Measurements from ENCODE around the gene TPSG1. TPM values are rescaled to one million over a fixed set of nuclear protein-coding genes. Genes with fewer than 3 reads are reported as not detected.

TPSG1 gene
- total RNA-seq, 1 experiment from 2014 or later = not detected

- Histone ChIP-seq H3K27ac (ENCODE audit: low read depth, low read length, poor library complexity, severe bottlenecking) (no peak overlapping the region), H3K9me3 (ENCODE audit: low read depth, low read length, poor library complexity, severe bottlenecking) (no peaks in the 10 kb centered on the region)
Observed at GRCh38 chr16:1198194-1198593, 26.9 kb downstream of the TPSG1 start.

DNA sequence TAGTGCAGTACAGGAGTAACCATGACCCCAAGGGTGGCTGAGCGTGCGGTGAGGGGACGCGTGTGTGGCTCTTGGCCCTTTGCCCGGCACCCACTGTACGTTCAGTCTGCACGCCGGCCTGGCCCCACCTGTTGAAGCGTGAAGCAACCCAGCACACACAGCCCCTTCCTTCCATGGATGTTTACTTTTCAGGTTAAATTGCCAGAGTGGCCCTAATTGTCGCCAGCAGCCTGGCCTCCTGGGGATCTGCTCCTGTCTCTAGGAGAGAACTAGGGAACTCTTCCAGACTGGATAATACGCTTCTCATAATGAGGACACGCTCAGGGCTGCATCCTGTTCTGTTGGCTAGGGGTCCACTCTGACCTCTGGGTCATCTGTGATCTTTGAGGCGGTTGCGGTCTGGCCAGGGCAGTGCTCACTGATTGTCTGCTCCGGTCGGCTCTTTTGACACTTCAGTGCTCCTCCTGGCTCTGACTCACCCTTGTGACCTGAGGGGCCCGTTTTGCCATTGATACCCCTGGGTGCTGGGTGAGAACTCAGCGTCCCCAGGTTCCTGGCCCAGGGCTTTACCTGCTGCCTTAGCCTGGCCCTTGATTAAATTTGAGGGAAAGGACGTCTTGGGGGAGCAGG, 27.7 kb downstream of the TPSG1 start:
- intact Hi-C loops (cut with micrococcal nuclease; ENCODE audit: unreplicated experiment) = no loop called here
- H3K27ac ChIP-seq (ENCODE audit: low read depth, low read length, poor library complexity, severe bottlenecking) = no peak overlapping the region
- ChIA-PET POLR2A (ENCODE audit: low non-redundant PET) (no interaction called here), CTCF (no interaction called here)
- BruUV-seq (replicated peaks) = no TSS peak
- DNase-seq (ENCODE audit: low spot score) = no peak
- no peaks in the 10 kb centered on the region for H3K9me3 ChIP-seq (ENCODE audit: low read depth, low read length, poor library complexity, severe bottlenecking)
- TF ChIP-seq CTCF (conservative IDR thresholded peaks at IDR 0.05; ENCODE audit: low read depth, low read length) (no peak), EZH2 (IDR thresholded peaks at IDR 0.05; ENCODE audit: borderline replicate concordance, low read depth, low read length, poor library complexity, severe bottlenecking) (no peak)
- H3K4me3 ChIP-seq (ENCODE audit: low read depth, low read length, poor library complexity, severe bottlenecking) = no peak overlapping the region
- H3K4me1 ChIP-seq (ENCODE audit: insufficient read depth, low read length, poor library complexity, severe bottlenecking) = peaks cover 10% of the 10 kb centered on the region
- H3K36me3 ChIP-seq (ENCODE audit: insufficient read depth, low read length, poor library complexity, severe bottlenecking) = peaks cover 14% of the 10 kb centered on the region
- no peaks in the 10 kb centered on the region for H3K27me3 ChIP-seq (replicated peaks; ENCODE audit: insufficient read depth, low read depth, low read length, poor library complexity)

More at GRCh38 chr16:1198194-1198593, 26.9 kb downstream of the TPSG1 start:
- Histone ChIP-seq H3K4me3 (ENCODE audit: low read depth, low read length, poor library complexity, severe bottlenecking) (no peak overlapping the region), H3K4me1 (ENCODE audit: insufficient read depth, low read length, poor library complexity, severe bottlenecking) (peaks cover 6% of the 10 kb centered on the region), H3K36me3 (ENCODE audit: insufficient read depth, low read length, poor library complexity, severe bottlenecking) (peaks cover 15% of the 10 kb centered on the region), H3K27me3 (replicated peaks; ENCODE audit: insufficient read depth, low read depth, low read length, poor library complexity) (no peaks in the 10 kb centered on the region)
- ChIA-PET CTCF (no interaction called here), POLR2A (ENCODE audit: low non-redundant PET) (no interaction called here)
- intact Hi-C loops (cut with micrococcal nuclease; ENCODE audit: unreplicated experiment) = no loop called here
- BruUV-seq (replicated peaks) = no TSS peak
- TF ChIP-seq CTCF (conservative IDR thresholded peaks at IDR 0.05; ENCODE audit: low read depth, low read length) (no peak), EZH2 (IDR thresholded peaks at IDR 0.05; ENCODE audit: borderline replicate concordance, low read depth, low read length, poor library complexity, severe bottlenecking) (no peak)
- DNase-seq (ENCODE audit: low spot score) = no peak

- Histone ChIP-seq H3K4me3 (ENCODE audit: low read depth, low read length, poor library complexity, severe bottlenecking) (no peak overlapping the region), H3K27ac (ENCODE audit: low read depth, low read length, poor library complexity, severe bottlenecking) (no peak overlapping the region), H3K27me3 (replicated peaks; ENCODE audit: insufficient read depth, low read depth, low read length, poor library complexity) (no peaks in the 10 kb centered on the region), H3K4me1 (ENCODE audit: insufficient read depth, low read length, poor library complexity, severe bottlenecking) (peaks cover 10% of the 10 kb centered on the region), H3K36me3 (ENCODE audit: insufficient read depth, low read length, poor library complexity, severe bottlenecking) (peaks cover 6% of the 10 kb centered on the region), H3K9me3 (ENCODE audit: low read depth, low read length, poor library complexity, severe bottlenecking) (no peaks in the 10 kb centered on the region)
- ChIA-PET POLR2A (ENCODE audit: low non-redundant PET) (no interaction called here), CTCF (no interaction called here)
- intact Hi-C loops (cut with micrococcal nuclease; ENCODE audit: unreplicated experiment) = no loop called here
- DNase-seq (ENCODE audit: low spot score) = no peak
- no TSS peak for BruUV-seq (replicated peaks)
- TF ChIP-seq CTCF (conservative IDR thresholded peaks at IDR 0.05; ENCODE audit: low read depth, low read length) (no peak), EZH2 (IDR thresholded peaks at IDR 0.05; ENCODE audit: borderline replicate concordance, low read depth, low read length, poor library complexity, severe bottlenecking) (no peak)
Observed at GRCh38 chr16:1196494-1196893, 28.6 kb downstream of the TPSG1 start.

All from A673 (cell line).